ENCODE results near the gene ATP8B4. TPM values are rescaled to one million over a fixed set of nuclear protein-coding genes. Genes with fewer than 3 reads are reported as not detected.

Gene ATP8B4
- total and polyA plus RNA-seq, 7 donors = 1.2 to 11.1 (median 4.9) TPM

- no peak for DNase-seq
- Histone ChIP-seq H3K27ac (peak overlapping the region; percentile 52 to 61 (median 56)), H3K4me3 (no peak overlapping the region), H3K36me3 (no peaks in the 10 kb centered on the region), H3K27me3 (no peaks in the 10 kb centered on the region), H3K9me3 (no peaks in the 10 kb centered on the region), H3K4me1 (peaks cover 0 to 43% (median 30%) of the 10 kb centered on the region in 4 donors)
- intact Hi-C loops (cut with DNase I) = loop anchor here (2.0 to 5.0 kb wide), 2 partner anchors 79 to 437 kb away; partner anchors contain the start of genes DTWD1 and FAM227B
- TF ChIP-seq CTCF (IDR thresholded peaks at IDR 0.05) (no peak), POLR2AphosphoS5 (IDR thresholded peaks at IDR 0.05) (no peak), POLR2A (IDR thresholded peaks at IDR 0.05) (no peak), EP300 (IDR thresholded peaks at IDR 0.05) (no peak)
- 44 to 53% methylated on average over 5 of the region's 5 CpGs for WGBS, 2 donors
Observed at GRCh38 chr15:50057905-50058639, 61.0 kb downstream of the ATP8B4 start.

- peak overlapping the region; percentile 18 to 61 (median 56) for H3K27ac ChIP-seq
- 89 to 91% methylated on average over 4 of the region's 4 CpGs for WGBS, 2 donors
- H3K4me3 ChIP-seq = no peak overlapping the region
- no peak for DNase-seq
- intact Hi-C loops (cut with DNase I) = loop anchor here (2.0 to 5.0 kb wide), 2 partner anchors 80 to 436 kb away; partner anchors contain the start of genes DTWD1 and FAM227B
- peaks cover 0 to 45% (median 31%) of the 10 kb centered on the region in 4 donors for H3K4me1 ChIP-seq
- TF ChIP-seq EP300 (IDR thresholded peaks at IDR 0.05) = no peak
- no peak for TF ChIP-seq POLR2AphosphoS5 (IDR thresholded peaks at IDR 0.05)
- TF ChIP-seq CTCF (IDR thresholded peaks at IDR 0.05) = no peak
- no peak for TF ChIP-seq POLR2A (IDR thresholded peaks at IDR 0.05)
- H3K36me3 ChIP-seq = no peaks in the 10 kb centered on the region
- H3K27me3 ChIP-seq = no peaks in the 10 kb centered on the region
- no peaks in the 10 kb centered on the region for H3K9me3 ChIP-seq
Observed at GRCh38 chr15:50057196-50057595, 61.8 kb downstream of the ATP8B4 start.

GRCh38 chr15:50055750-50056157, 63.3 kb downstream of the ATP8B4 start:
- H3K27me3 ChIP-seq = no peaks in the 10 kb centered on the region
- H3K27ac ChIP-seq = peak overlapping the region; percentile 56 to 75 (median 70)
- peaks cover 0 to 57% (median 36%) of the 10 kb centered on the region in 4 donors for H3K4me1 ChIP-seq
- DNase-seq = no peak
- intact Hi-C loops (cut with DNase I) = loop anchor here (2.0 to 5.0 kb wide), 2 partner anchors 82 to 435 kb away; partner anchors contain the start of genes DTWD1 and FAM227B
- H3K9me3 ChIP-seq = no peaks in the 10 kb centered on the region
- no peaks in the 10 kb centered on the region for H3K36me3 ChIP-seq
- no peak overlapping the region for H3K4me3 ChIP-seq
- TF ChIP-seq EP300 (IDR thresholded peaks at IDR 0.05) = no peak
- 58 to 59% methylated on average over 5 of the region's 5 CpGs for WGBS, 2 donors

- Histone ChIP-seq H3K9me3 (no peaks in the 10 kb centered on the region), H3K27ac (peak overlapping the region; percentile 56 to 75 (median 70)), H3K36me3 (no peaks in the 10 kb centered on the region), H3K4me1 (peaks cover 0 to 57% (median 36%) of the 10 kb centered on the region in 4 donors), H3K4me3 (no peak overlapping the region), H3K27me3 (no peaks in the 10 kb centered on the region)
- TF ChIP-seq CTCF (IDR thresholded peaks at IDR 0.05) (no peak), POLR2AphosphoS5 (IDR thresholded peaks at IDR 0.05) (peak in 2 of 4 donors; percentile 40 to 44), EP300 (IDR thresholded peaks at IDR 0.05) (peak in 3 of 4 donors; percentile 8 to 58 (median 20)), POLR2A (IDR thresholded peaks at IDR 0.05) (no peak)
- 32 to 52% methylated on average over 1 of the region's 1 CpG for WGBS, 2 donors
- DNase-seq = no peak
- intact Hi-C loops (cut with DNase I) = loop anchor here (5.0 kb wide), 1 partner anchor 82 kb away; no protein-coding TSS in a partner anchor
Observed at GRCh38 chr15:50055332-50055731, 63.7 kb downstream of the ATP8B4 start.

All from sigmoid colon (tissue), 7 donors.